ENCODE data around the gene BMP7.

BMP7 gene

GRCh38 chr20:57262301-57262700 is 4.1 kb downstream of the BMP7 start:
- TF ChIP-seq CTCF (IDR thresholded peaks at IDR 0.05; ENCODE audit: control insufficient read depth, extremely low read depth, insufficient read depth): no peak
- DNase-seq (ENCODE audit: low read depth): no peak
- H3K4me3 ChIP-seq (ENCODE audit: low read depth, low read length): no peak overlapping the region

- H3K4me3 ChIP-seq (ENCODE audit: low read depth, low read length): no peak overlapping the region
- TF ChIP-seq CTCF (IDR thresholded peaks at IDR 0.05; ENCODE audit: control insufficient read depth, extremely low read depth, insufficient read depth): no peak
- DNase-seq (ENCODE audit: low read depth): no peak
Observed at GRCh38 chr20:57261457-57262251, 4.8 kb downstream of the BMP7 start.

- no peak for DNase-seq (ENCODE audit: low read depth)
- TF ChIP-seq CTCF (IDR thresholded peaks at IDR 0.05; ENCODE audit: control insufficient read depth, extremely low read depth, insufficient read depth): no peak
- no peak overlapping the region for H3K4me3 ChIP-seq (ENCODE audit: low read depth, low read length)
Observed at GRCh38 chr20:57260934-57261333, 5.5 kb downstream of the BMP7 start.

- no peak overlapping the region for H3K4me3 ChIP-seq (ENCODE audit: low read depth, low read length)
- DNase-seq (ENCODE audit: low read depth): no peak
- TF ChIP-seq CTCF (IDR thresholded peaks at IDR 0.05; ENCODE audit: control insufficient read depth, extremely low read depth, insufficient read depth): no peak
Observed at GRCh38 chr20:57259938-57260921, 6.2 kb downstream of the BMP7 start.

GRCh38 chr20:57259121-57259937 is 7.1 kb downstream of the BMP7 start:
- no peak for DNase-seq (ENCODE audit: low read depth)
- no peak overlapping the region for H3K4me3 ChIP-seq (ENCODE audit: low read depth, low read length)
- TF ChIP-seq CTCF (IDR thresholded peaks at IDR 0.05; ENCODE audit: control insufficient read depth, extremely low read depth, insufficient read depth): no peak

GRCh38 chr20:57257701-57258453 is 8.6 kb downstream of the BMP7 start:
- DNase-seq (ENCODE audit: low read depth): no peak

More at GRCh38 chr20:57257701-57258453, 8.6 kb downstream of the BMP7 start:
- TF ChIP-seq CTCF (IDR thresholded peaks at IDR 0.05; ENCODE audit: control insufficient read depth, extremely low read depth, insufficient read depth): no peak
- no peak overlapping the region for H3K4me3 ChIP-seq (ENCODE audit: low read depth, low read length)

Data from LNCaP clone FGC (cell line).